Thyroid gland (tissue), 4 donors: ENCODE results near the gene PIEZO2.

Experiments
- CTCF ChIP-seq, 6 experiments: fragments of 200-600 bp in 3 of 6; fragments of 450-650 bp in 3 of 6; sonication (generic) in 3 of 6; IDR thresholded peaks; one replicate each; pipeline ENCODE4 v1.5.1; 2016 to 2019; ENCODE audit warnings: antibody characterized with exemption in 6 of 6, mild to moderate bottlenecking in 2 of 6, inconsistent platforms in 1 of 6, moderate library complexity in 1 of 6
- POLR2A ChIP-seq, 2 donors: fragments of 450-650 bp; IDR thresholded peaks; one replicate each; pipeline ENCODE4 v1.6.1; 2017; ENCODE audit warnings: antibody characterized with exemption in 2 of 2, mild to moderate bottlenecking in 2 of 2, moderate library complexity in 1 of 2

- no peak for TF ChIP-seq POLR2A (IDR thresholded peaks at IDR 0.05)
- no peak for TF ChIP-seq CTCF (IDR thresholded peaks at IDR 0.05)
Measured at GRCh38 chr18:11115276-11115675, 34.1 kb downstream of the PIEZO2 start.
